HepG2 (cell line): ENCODE data around the gene LMAN2L. TPM values are rescaled to one million over a fixed set of nuclear protein-coding genes. Genes with fewer than 3 reads are reported as not detected.

Experiments
- ATAC-seq: fragments of 200-7000 bp; cut with Tn5 transposase; 3 replicates; pipeline ENCODE4 v1.9.1; 2020; ENCODE audit warnings: mild to moderate bottlenecking, moderate library complexity
- BruUV-seq: library from RNA; stranded (reverse); fragments of 400-500 nt; replicated peaks from 2 replicates; lab custom pipeline; 2021; lab: Mats Ljungman, UMichigan
- CTCF ChIA-PET: fragments of 300-600 bp; formaldehyde crosslinking; extraction: SDS; loops from one replicate; lab custom pipeline; 2021; ENCODE audit warnings: low total read pairs, inconsistent platforms, low intra/inter-chr PET ratio; lab: Yijun Ruan, JAX
- POLR2A ChIA-PET: fragments of 350-600 bp; sonication (Branson Sonifier 250); formaldehyde crosslinking; loops from one replicate; lab custom pipeline; 2020; ENCODE audit warnings: antibody characterized with exemption, inconsistent platforms; lab: Yijun Ruan, JAX
- DNase-seq: peaks from one replicate; pipeline ENCODE4 v3.0.0-alpha.2; 2015; ENCODE audit warnings: low spot score
- FAIRE-seq: peaks from 3 replicates; lab custom pipeline; 2011; peaks lifted over from hg19 to GRCh38; lab: Jason Lieb, UNC
- H2AFZ ChIP-seq: one replicate; pipeline ENCODE4 v1.6.1; 2011; ENCODE audit warnings: low read length, inconsistent platforms
- H3K27ac ChIP-seq: fragments of 300-600 bp; 3 replicates; pipeline ENCODE4 v1.8.0; 2011; ENCODE audit warnings: mixed run types, mild to moderate bottlenecking, mixed read lengths, low read length, inconsistent platforms; ENCODE audit not compliant: insufficient read depth; ENCODE audit errors: extremely low read length
- H3K27me3 ChIP-seq, 2 experiments: fragments of 200-600 bp in 1 of 2; 2 replicates in 1 of 2; 3 replicates in 1 of 2; pipeline versions ENCODE4 v1.6.0 to v1.8.0; 2011; ENCODE audit warnings: low read length in 2 of 2, mild to moderate bottlenecking in 2 of 2, moderate library complexity in 2 of 2, inconsistent platforms in 1 of 2; ENCODE audit not compliant: insufficient read depth in 2 of 2, control insufficient read depth in 1 of 2
- H3K36me3 ChIP-seq, 2 experiments: fragments of 200-600 bp in 1 of 2; replicated peaks in 1 of 2; 2 replicates in 1 of 2; 3 replicates in 1 of 2; pipeline versions ENCODE4 v1.5.1 to v1.8.0; 2011; ENCODE audit warnings: low read length in 2 of 2, inconsistent platforms in 1 of 2; ENCODE audit not compliant: insufficient read depth in 2 of 2, control insufficient read depth in 1 of 2
- H3K4me1 ChIP-seq: 2 replicates; pipeline ENCODE4 v1.5.1; 2012; ENCODE audit warnings: low read length, inconsistent platforms; ENCODE audit not compliant: insufficient read depth
- H3K4me2 ChIP-seq: 2 replicates; pipeline ENCODE4 v1.6.0; 2011; ENCODE audit warnings: low read depth, low read length, inconsistent platforms
- H3K4me3 ChIP-seq, 3 experiments: fragments of 200-600 bp in 1 of 3; sonication (generic), shearing (Covaris generic) in 1 of 3; replicated peaks in 1 of 3; 2 replicates each; pipeline ENCODE4 v1.5.1; 2011 to 2016; ENCODE audit warnings: low read length in 3 of 3, inconsistent platforms in 2 of 3, low read depth in 2 of 3, mild to moderate bottlenecking in 2 of 3, control low read depth in 1 of 3, mixed read lengths in 1 of 3; ENCODE audit not compliant: insufficient read depth in 1 of 3
- H3K79me2 ChIP-seq: one replicate; pipeline ENCODE4 v1.6.1; 2011; ENCODE audit warnings: low read length, inconsistent platforms; ENCODE audit not compliant: insufficient read depth
- H3K9ac ChIP-seq: 2 replicates; pipeline ENCODE4 v1.6.0; 2011; ENCODE audit warnings: mild to moderate bottlenecking, low read depth, low read length, inconsistent platforms; ENCODE audit not compliant: insufficient read depth
- H3K9me3 ChIP-seq: 2 replicates; pipeline ENCODE4 v1.5.1; 2012; ENCODE audit warnings: mild to moderate bottlenecking, low read length
- H4K20me1 ChIP-seq: 2 replicates; pipeline ENCODE4 v1.6.0; 2011; ENCODE audit warnings: inconsistent platforms, mild to moderate bottlenecking, low read length, moderate library complexity; ENCODE audit not compliant: insufficient read depth
- FOXP1 ChIP-seq, 2 experiments: fragments of 450-650 bp in 1 of 2; IDR thresholded peaks; 2 replicates each; pipeline ENCODE4 v1.6.1; 2017 to 2018; ENCODE audit warnings: antibody characterized with exemption in 1 of 2
- ZFX ChIP-seq: sonication (generic); formaldehyde crosslinking; IDR thresholded peaks from 2 replicates; pipeline ENCODE4 v1.4.0; 2020; ENCODE audit warnings: mild to moderate bottlenecking, low read depth, missing genetic modification reagents, moderate library complexity
- ZNF280B ChIP-seq: sonication (generic); formaldehyde crosslinking; IDR thresholded peaks from 2 replicates; pipeline ENCODE4 v1.5.0; 2020; ENCODE audit warnings: missing genetic modification reagents, mild to moderate bottlenecking, borderline replicate concordance
- WGBS: methylation state at CpG from one replicate; pipeline ENCODE4 v1.1.6; 2017; ENCODE audit warnings: low lambda C conversion rate; 5-methylcytosine and 5-hydroxymethylcytosine counted together
- in situ Hi-C: cut with HindIII; loops from 2 replicates; pipeline ENCODE4 v1.10.0; 2017; ENCODE audit warnings: low pct_unique_long_range_greater_than_20kb; ENCODE audit not compliant: extremely low pct_ligation_motif_present
- intact Hi-C: fragments of 100-400 bp; cut with micrococcal nuclease; formaldehyde crosslinking; loops from one replicate; pipeline ENCODE4 v1.10.0; 2022; ENCODE audit not compliant: unreplicated experiment
- polyA plus RNA-seq, 8 experiments: library from polyadenylated mRNA; depleted of rRNA in 3 of 8; stranded (reverse) in 7 of 8; unstranded in 1 of 8; fragments of >200 nt; fragmentation: Illumina TruSeq in 4 of 8; extraction: Trizol in 4 of 8; gene quantifications; 2 replicates each; pipeline versions ENCODE4 v1.2.1 to v1.2.3, GENCODE V29; 2011 to 2016; ENCODE audit warnings: low read depth in 4 of 8, missing spikeins in 1 of 8, mixed read lengths in 1 of 8; ENCODE audit not compliant: insufficient read depth in 1 of 8
- total RNA-seq, 5 experiments: library from RNA; depleted of rRNA; stranded (reverse); fragments of >200 nt; fragmentation: Illumina TruSeq; extraction: Trizol; gene quantifications; 2 replicates each; pipeline ENCODE4 v1.2.3, GENCODE V29; 2016; ENCODE audit warnings: low read depth in 1 of 5

The LMAN2L gene
- total and polyA plus RNA-seq, 2 of the 13 experiments (the other 11 are each of a cell fraction or from before 2014, with no cell fraction given) = 39.1 to 57.9 TPM

GRCh38 chr2:96692094-96692971 lies 47.5 kb downstream of the LMAN2L start:
- FAIRE-seq (no peak), DNase-seq (no peak), ATAC-seq (0 out of 3 replicates have a peak, but pooled peaks have one; percentile 1)
- POLR2A ChIA-PET = interaction anchor here (0.9 to 1.6 kb wide), 3 partner anchors 9 to 55 kb away, joined by 3 to 5 read pairs (median 3); partner anchors contain the start of gene KANSL3
- no peak overlapping the region for H3K4me2 ChIP-seq
- H3K27me3 ChIP-seq = peaks cover 8 to 27% of the 10 kb centered on the region in 2 experiments; a peak in 3 of 5 replicates
- TF ChIP-seq FOXP1 (IDR thresholded peaks at IDR 0.05) = no peak
- no peak for TF ChIP-seq FOXP1 (CRISPR knock-in tag; IDR thresholded peaks at IDR 0.05)
- TF ChIP-seq ZNF280B (CRISPR knock-in tag) = no peak
- TF ChIP-seq ZFX (CRISPR knock-in tag) = peak; percentile 13; the same call in 1 of the 2 replicates
- H3K4me1 ChIP-seq = peaks cover 18% of the 10 kb centered on the region
- no peaks in the 10 kb centered on the region for H3K9me3 ChIP-seq
- WGBS = 58% methylated on average over 13 of the region's 14 CpGs
- intact Hi-C loops = no loop called here
- CTCF ChIA-PET = no interaction called here
- no peak overlapping the region for H2AFZ ChIP-seq
- H3K36me3 ChIP-seq = no peaks in the 10 kb centered on the region
- in situ Hi-C loops = no loop called here
- no peak overlapping the region for H3K4me3 ChIP-seq
- H3K27ac ChIP-seq = no peak overlapping the region
- H4K20me1 ChIP-seq = no peaks in the 10 kb centered on the region
- H3K9ac ChIP-seq = no peak overlapping the region
- no TSS peak for BruUV-seq
- no peaks in the 10 kb centered on the region for H3K79me2 ChIP-seq
